NCI-H446 (cell line): ENCODE results near the gene CABP2.
"Not testable (repeated sequence)": the region's sequence is repeated elsewhere in the genome, so short reads cannot be mapped to it uniquely, and the experiment has no call there.

Source experiments
- DNase-seq, 2 experiments: peaks; one replicate each; lab custom pipeline; 2025; lab: John Stamatoyannopoulos, UW

The CABP2 gene

DNA sequence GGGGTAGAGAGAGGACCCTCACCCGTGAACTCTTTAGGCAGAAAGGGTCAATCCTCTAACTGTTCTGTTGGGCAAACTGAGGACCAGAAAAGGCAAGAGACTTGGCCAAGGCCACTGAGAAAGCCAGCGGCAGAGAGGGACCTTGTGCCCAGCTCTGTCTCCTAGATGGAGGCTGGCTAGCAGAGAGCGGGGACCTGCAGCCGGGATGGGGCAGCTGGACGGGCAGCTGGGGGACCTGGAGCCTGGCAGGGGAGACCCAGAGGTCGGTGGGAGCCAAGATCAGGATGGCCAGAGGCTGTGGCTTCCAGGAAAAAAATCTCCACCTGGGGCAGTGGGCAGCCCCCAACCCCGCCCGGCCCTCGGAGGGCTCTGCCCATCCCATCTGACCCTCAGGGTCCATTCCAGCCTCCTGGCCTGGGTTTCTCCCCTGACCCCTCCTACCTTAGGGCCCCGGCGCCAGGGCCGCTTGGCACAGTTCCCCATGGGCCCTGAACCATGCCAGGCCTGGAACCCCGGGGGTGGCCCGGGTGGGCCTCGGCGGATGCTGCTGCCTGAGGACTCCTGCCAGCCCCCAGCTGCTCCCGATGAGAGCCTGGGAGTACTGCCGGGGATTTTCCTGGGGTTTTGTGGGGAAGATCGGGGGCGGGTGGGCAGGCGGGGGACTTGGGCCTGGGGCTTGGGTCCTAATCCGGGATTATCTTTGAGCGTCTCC, at the start of gene CABP2:
TSS of gene CABP2 (minus strand) at position 603 of the 712 bp plus-strand sequence. CDS start at position 483, 120 bp downstream.
- DNase-seq: no peak

- peak in 1 of 2 experiments; percentile 13 for DNase-seq
Observed at GRCh38 chr11:67572747-67573419, 49.6 kb upstream of the CABP2 start.

GRCh38 chr11:67572305-67572704, 49.1 kb upstream of the CABP2 start:
- DNase-seq: no peak

DNA sequence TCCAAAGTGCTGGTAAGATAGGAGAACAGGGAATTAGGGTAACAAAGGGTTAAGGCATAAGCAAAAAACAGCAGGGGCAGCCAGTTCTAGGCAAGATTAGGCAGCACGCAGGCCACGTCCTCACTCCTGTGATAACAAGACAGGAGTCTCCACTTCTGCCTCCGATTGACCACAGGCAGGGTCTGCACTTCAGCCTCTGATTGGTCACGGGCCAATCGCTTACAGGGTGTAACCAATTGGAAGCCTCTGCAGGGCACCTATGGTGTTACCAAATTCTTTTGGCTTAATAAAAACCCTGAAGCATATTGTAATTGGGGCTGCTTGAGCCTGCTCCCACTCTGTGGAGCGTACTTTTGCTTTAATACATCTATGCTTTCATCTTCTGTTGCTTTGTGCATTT, 48.2 kb upstream of the CABP2 start:
- no peak for DNase-seq

DNA sequence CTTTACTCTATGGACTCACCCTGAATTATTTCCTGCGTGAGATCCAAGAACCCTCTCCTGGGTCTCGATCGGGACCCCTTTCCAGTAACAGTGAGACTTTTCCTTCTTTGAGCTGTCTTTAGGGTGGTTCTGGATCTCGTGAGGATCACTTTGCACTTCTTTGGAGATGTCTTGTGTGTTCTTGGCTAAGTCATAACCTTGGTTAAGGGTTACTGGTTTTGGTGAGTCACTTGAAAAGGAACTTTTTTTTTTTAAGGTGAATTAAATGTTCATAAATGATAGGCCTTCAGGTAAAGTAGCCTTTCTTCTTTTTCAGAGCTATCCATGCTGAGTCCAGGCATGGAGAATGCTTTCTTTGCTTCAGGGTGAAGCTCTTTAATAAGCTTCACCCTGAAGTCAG, 41.0 kb upstream of the CABP2 start:
- DNase-seq: no peak

DNA sequence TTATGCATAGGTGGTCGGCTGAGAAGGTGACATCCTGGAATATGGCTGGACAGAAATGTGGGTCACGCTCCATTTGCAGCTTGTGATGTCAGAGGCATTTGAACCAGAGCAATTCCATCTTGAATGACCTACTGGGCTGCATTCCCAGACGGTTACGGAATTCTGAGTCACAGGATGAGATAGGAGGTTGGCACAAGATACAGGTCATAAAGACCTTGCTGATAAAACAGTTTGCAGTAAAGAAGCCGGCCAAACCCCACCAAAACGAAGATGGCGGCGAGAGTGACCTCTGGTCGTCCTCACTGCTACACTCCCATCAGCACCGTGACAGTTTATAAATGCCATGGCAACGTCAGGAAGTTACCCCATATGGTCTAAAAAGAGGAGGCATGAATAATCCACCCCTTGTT, 40.5 kb upstream of the CABP2 start:
- not testable (repeated sequence) for DNase-seq

DNA sequence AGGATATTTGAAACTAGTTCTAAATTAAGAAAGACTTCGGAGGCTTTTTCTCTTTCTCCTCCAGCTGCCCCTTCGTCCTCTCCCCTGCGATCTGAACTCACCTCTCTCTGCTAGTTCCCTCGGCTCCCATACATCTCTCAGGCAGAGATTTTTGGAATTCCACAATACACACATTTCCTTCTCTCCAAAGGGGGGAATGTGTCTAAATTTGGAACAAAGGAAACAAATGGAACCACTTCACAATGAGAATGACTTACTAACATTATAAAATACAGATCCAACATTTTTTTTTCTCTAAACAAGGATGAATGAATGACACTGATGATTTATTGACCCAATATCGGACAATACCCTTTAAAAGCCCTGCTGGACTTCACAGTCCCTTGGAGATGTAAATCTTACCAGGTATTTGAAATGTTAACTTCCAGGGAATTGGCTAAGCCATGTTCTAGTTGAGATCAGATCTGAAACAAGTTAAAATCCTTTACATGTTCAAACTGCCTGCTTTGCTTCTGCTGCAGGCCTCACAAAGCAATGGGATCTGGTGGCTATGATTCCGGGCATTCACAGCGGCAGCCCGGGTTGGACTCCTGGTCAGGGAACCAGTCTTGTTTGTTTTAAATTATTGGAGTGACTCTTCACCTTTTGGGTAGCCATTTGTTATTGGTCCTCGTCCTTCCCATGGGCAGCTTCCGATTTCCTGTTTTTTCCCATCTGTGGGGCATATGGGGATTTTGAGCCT, 39.9 kb upstream of the CABP2 start:
- no peak for DNase-seq

DNA sequence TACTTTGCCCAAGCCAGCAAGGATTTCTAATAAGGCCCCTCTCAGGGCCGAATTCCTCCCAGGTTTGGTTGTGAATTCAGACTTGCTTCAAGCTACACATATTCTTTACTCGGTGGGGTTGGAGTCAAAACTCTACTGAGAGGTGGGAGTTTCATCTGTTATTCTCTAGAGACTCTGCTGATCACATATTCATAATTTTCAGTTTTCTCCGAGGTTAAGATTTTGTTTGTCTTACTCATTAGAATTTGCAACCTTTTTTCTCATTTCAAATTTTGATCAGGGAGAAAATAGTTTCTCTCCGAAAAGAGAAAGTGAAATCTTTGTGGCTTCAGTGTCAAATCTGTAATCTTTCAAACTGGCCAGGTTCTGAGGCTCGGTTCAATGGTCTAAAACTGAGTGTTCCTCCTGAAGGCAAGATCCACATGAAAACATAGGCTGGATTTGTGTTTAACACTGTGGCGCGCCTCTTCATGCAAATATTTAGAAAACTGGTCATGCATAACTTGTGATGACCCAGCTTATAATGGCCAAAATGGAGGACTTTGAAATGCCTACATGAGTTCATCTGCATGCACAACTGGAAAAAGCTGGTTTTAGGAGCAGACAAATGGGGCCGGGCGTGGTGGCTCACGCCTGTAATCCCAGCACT, 38.8 kb upstream of the CABP2 start:
- no peak for DNase-seq

DNA sequence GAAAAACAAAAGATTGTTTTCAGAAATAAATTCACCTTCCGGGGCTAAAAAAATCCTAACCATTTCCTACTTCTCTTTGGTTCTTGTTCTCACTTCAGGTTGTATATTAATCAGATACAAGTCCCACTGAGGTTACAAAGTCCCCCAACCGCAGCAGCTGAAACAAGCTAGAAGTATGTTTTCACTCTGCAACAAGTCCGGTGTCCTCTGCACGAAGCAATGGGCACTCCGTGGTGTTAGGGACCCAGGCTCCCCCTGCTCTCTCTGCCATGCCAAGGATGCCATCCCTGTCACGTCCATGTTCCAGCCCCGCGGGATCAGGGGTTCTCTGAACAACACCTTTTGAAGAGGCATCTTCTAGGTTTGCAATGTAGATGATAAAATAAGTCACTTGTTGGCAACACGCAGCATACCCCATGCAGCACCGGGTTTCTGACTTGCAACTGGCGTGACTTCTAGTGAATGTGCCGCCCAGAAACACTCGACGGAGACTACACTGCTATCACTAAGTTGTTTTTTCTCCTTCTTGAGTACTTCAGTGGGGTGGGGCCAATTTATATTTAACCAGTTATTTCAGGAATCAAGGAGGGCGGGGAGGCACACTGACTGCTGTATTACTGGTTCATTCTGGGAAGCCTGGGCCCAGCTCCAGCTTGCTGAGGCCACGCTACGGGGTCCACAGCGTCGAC, 35.0 kb upstream of the CABP2 start:
- no peak for DNase-seq

- no peak for DNase-seq
Observed at GRCh38 chr11:67556244-67556643, 33.0 kb upstream of the CABP2 start.

GRCh38 chr11:67551697-67552096, 28.5 kb upstream of the CABP2 start:
- not testable (repeated sequence) for DNase-seq

DNA sequence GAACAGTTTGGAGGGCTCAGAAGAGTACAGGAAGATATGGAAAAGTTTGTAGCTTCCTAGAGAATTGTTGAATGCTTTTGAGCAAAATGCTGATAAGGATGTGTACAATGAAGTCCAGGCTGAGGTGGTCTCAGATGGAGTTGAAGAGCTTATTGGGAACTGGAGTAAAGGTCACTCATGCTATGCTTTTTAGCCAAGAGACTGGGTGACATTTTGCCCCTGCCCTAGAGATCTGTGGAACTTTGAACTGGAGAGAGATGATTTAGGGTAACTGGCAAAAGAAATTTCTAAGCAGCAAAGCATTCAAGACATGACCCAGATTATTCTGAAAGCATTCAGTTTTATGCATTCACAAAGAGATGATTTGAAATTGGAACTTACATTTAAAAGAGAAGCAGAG, 27.9 kb upstream of the CABP2 start:
- DNase-seq: no peak

- DNase-seq: no peak
Observed at GRCh38 chr11:67548555-67549110, 25.4 kb upstream of the CABP2 start.

GRCh38 chr11:67548112-67548511, 24.9 kb upstream of the CABP2 start:
- DNase-seq: not testable (repeated sequence)

GRCh38 chr11:67545280-67545679, 22.0 kb upstream of the CABP2 start:
- peak in 1 of 2 experiments; percentile 11 for DNase-seq

DNA sequence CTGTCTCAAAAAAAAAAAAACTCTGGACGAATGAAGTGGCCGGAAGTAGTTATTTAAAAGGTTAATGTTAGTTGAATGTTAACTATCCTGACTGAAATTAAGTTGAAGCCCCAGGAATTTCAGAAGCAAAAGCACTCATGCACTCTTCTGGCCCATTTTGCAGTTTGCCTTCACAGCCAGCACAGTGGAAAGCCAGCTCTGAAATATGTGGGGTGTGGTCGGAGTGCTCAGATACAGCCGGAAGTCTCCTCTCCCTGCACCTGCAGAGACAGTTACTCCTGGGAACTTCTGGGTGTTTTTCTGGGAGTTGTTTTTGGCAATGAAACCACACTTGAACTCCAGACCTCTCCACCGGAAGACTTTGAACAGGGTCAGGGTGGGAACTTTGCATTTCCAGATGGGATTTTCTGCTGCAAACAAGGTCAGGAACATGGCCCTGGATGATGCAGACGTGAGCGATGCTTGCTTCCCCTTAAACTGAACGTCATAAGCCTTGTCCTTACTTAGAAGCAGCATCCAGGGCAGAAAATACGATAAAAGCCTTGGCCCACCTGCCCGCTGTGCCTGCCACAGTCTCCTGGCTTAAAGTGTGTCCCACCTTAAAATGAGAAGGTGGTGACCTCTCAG, 21.5 kb upstream of the CABP2 start:
- no peak for DNase-seq

DNA sequence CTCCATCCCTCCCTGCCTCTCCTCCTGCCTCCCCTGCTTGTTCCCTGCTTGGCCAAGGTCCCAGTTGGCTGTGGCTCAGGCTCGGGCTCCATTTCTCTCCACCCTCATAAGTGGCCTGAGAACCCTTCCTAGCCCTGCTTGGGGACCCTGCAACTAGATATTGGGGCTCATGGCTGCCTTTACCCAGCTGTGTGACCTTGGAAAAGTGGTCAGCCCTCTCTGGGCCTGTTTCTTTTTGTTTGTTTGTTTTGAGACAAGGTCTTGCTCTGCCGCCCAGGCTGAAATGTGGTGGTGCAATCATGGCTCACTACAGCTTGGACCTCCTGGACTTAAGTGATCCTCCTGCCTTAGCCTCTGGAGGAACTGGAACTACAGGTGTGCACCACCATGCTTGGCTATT, 20.3 kb upstream of the CABP2 start:
- no peak for DNase-seq

GRCh38 chr11:67542971-67543370, 19.7 kb upstream of the CABP2 start:
- no peak for DNase-seq

DNA sequence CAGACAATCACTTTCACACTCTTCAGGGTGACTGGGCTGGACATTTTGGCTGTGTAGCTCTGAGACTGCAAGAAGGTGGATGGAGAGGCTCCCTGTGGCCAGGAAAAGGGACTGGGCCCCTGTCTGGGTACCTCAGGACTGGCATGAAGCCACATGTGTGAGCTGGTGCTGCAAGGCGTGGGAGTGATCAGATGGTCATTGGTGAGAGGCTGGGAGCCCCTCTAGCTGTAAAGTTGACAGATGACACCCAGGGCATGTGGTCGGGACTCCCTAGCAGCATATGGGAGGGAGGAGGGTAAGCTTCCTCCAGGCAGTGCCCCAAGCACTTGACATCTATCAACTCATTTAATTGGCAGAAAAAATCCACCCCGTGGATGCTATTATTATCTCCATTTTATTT, 18.9 kb upstream of the CABP2 start:
- DNase-seq: no peak

DNA sequence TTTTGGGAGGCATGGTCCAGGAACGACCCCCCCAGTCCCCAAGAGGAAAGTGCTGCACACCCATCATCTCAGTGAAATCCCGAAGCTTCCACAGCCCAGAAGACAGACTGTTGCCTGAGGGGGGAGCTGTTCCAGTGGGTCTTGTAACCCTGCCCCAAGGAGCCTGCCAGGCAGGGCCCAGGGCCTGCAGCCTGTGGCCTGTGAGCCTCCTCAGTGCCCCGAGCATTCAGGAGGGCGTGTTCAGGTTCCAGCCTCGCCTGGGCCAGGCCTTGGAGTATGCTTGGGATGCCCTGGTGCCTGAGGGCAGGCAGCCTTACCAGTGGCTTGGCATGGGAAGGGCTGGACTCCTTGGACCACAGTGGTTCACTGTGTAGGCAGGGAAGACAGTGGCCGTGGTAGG, 18.0 kb upstream of the CABP2 start:
- DNase-seq: no peak

GRCh38 chr11:67539550-67539949, 16.3 kb upstream of the CABP2 start:
- DNase-seq: no peak
